ENCODE data around the gene TRPM1. TPM values are rescaled to one million over a fixed set of nuclear protein-coding genes. Genes with fewer than 3 reads are reported as not detected.

TRPM1 gene
- total and polyA plus RNA-seq, 9 of the 15 experiments (the other 6 are each of a cell fraction or from before 2014, with no cell fraction given), result 0.01 to 0.06 (median 0.03) TPM; not detected in 5

DNA sequence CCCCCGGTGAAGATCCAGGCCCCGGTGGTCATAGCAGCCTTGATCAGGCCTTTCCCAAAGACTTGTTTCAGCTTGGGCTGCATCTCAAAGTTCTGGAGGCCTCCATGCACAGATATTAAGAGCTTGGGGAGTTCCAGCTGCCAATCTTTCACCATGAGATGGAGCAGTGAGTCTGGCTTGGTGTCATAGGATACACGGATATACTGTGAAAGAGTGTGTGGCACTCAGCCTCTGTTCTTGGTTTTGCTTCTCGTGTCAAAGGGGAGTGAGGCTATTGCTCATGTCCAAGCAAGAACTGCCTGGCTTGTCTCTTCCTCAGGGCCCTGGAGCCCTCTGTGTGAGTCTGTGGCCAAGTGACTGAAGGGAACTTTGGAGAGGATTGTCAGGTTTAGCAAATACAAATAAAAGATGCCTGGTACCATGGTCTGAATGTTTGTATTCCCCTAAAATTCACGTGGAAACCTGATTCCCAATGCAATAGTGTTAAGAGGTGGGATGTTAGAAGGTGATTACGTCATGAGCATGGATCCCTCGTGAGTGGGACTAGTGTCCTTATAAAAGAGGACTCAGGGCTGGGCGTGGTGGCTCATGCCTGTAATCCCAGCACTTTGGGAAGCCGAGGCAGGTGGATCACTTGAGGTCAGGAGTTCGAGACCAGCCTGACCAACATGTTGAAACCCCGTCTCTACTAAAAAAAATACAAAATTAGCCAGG, 33.5 kb downstream of the TRPM1 start:
- CTCF ChIA-PET (ENCODE audit: low intra/inter-chr PET ratio), result interaction anchor here (0.6 kb wide), 1 partner anchor 131 kb away, joined by 4 read pairs; no protein-coding TSS in a partner anchor
- intact Hi-C loops (cut with micrococcal nuclease), result no loop called here
- Histone ChIP-seq H4K20me1 (replicated peaks; ENCODE audit: control insufficient read depth, insufficient read depth, low read length) (no peaks in the 10 kb centered on the region), H3K9me1 (ENCODE audit: control insufficient read depth, insufficient read depth, low read length) (no peaks in the 10 kb centered on the region), H3K79me2 (ENCODE audit: control insufficient read depth, insufficient read depth, low read length) (no peaks in the 10 kb centered on the region), H3K27me3 (ENCODE audit: control insufficient read depth in 2 of 2, insufficient read depth in 2 of 2, low read length in 2 of 2) (peaks cover 0 to 16% of the 10 kb centered on the region in 2 experiments; a peak in 4 of 5 replicates), H3K4me3 (no peak overlapping the region), H3K4me2 (ENCODE audit: insufficient read depth, low read length) (no peak overlapping the region), H2AFZ (ENCODE audit: low read depth, low read length) (no peak overlapping the region), H3K4me1 (replicated peaks in 1 of 2; ENCODE audit: control insufficient read depth in 2 of 2, insufficient read depth in 2 of 2, low read length in 2 of 2) (no peaks in the 10 kb centered on the region), H3K36me3 (ENCODE audit: control insufficient read depth, insufficient read depth, low read length) (no peaks in the 10 kb centered on the region), H3K27ac (ENCODE audit: extremely low read depth, low read depth, low read length) (no peak overlapping the region), H3K9ac (ENCODE audit: insufficient read depth in 1 of 2, low read depth in 2 of 2, low read length in 2 of 2) (no peak overlapping the region), H3K9me3 (replicated peaks; ENCODE audit: control insufficient read depth, insufficient read depth, low read depth, low read length) (no peaks in the 10 kb centered on the region)
- FAIRE-seq (no peak), ATAC-seq (no peak), DNase-seq (ENCODE audit: extremely low read depth in 1 of 4, low spot score in 3 of 4) (no peak)
- WGBS (ENCODE audit: insufficient coverage, low coverage, missing lambda C conversion rate), result 0% methylated on average over 11 of the region's 11 CpGs
- 0 out of 2 replicates have a peak, but pooled peaks have one; percentile 17 for TF ChIP-seq ATF7 (IDR thresholded peaks at IDR 0.05)
- TF ChIP-seq ZNF133 (CRISPR knock-in tag; IDR thresholded peaks at IDR 0.05), result no peak
- BruUV-seq (replicated peaks), result no TSS peak
- in situ Hi-C loops (cut with MboI), result no loop called here
- POLR2A ChIA-PET, result no interaction called here

DNA sequence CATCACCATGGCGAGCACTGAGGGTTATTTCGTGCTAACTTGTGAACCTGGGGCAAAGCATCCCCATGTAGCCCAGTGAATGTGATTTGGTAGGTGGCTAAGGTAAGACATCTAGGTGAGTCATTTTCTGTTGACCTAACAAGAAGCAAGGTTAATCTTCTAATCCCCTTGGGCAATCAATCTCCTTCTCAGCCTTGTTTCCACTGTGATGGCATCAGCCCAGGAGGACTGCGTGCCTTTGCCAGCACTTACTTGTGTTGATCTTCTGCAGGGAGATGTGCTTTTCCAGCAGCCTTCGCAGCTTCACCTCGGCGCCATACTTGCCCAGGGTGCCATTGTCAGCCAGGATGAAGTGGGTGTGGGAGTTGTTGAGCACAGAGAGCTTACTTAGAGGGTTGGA, 35.7 kb downstream of the TRPM1 start:
- no peak overlapping the region for H3K27ac ChIP-seq (ENCODE audit: extremely low read depth, low read depth, low read length)
- H4K20me1 ChIP-seq (replicated peaks; ENCODE audit: control insufficient read depth, insufficient read depth, low read length), result no peaks in the 10 kb centered on the region
- DNase-seq (ENCODE audit: extremely low read depth in 1 of 4, low spot score in 3 of 4) (no peak), ATAC-seq (no peak), FAIRE-seq (no peak)
- no TSS peak for BruUV-seq (replicated peaks)
- H3K9ac ChIP-seq (ENCODE audit: insufficient read depth in 1 of 2, low read depth in 2 of 2, low read length in 2 of 2), result no peak overlapping the region
- POLR2A ChIA-PET, result no interaction called here
- H2AFZ ChIP-seq (ENCODE audit: low read depth, low read length), result no peak overlapping the region
- H3K4me1 ChIP-seq (replicated peaks in 1 of 2; ENCODE audit: control insufficient read depth in 2 of 2, insufficient read depth in 2 of 2, low read length in 2 of 2), result no peaks in the 10 kb centered on the region
- H3K27me3 ChIP-seq (ENCODE audit: control insufficient read depth in 2 of 2, insufficient read depth in 2 of 2, low read length in 2 of 2), result peaks cover 5 to 26% of the 10 kb centered on the region in 2 experiments; a peak in 3 of 5 replicates
- H3K4me2 ChIP-seq (ENCODE audit: insufficient read depth, low read length), result no peak overlapping the region
- CTCF ChIA-PET (ENCODE audit: low intra/inter-chr PET ratio), result no interaction called here
- H3K9me1 ChIP-seq (ENCODE audit: control insufficient read depth, insufficient read depth, low read length), result no peaks in the 10 kb centered on the region
- H3K4me3 ChIP-seq, result no peak overlapping the region
- in situ Hi-C loops (cut with MboI) (no loop called here), intact Hi-C loops (cut with micrococcal nuclease) (no loop called here)
- H3K9me3 ChIP-seq (replicated peaks; ENCODE audit: control insufficient read depth, insufficient read depth, low read depth, low read length), result no peaks in the 10 kb centered on the region
- no peaks in the 10 kb centered on the region for H3K79me2 ChIP-seq (ENCODE audit: control insufficient read depth, insufficient read depth, low read length)
- WGBS (ENCODE audit: insufficient coverage, low coverage, missing lambda C conversion rate), result 2% methylated on average over 6 of the region's 6 CpGs
- H3K36me3 ChIP-seq (ENCODE audit: control insufficient read depth, insufficient read depth, low read length), result no peaks in the 10 kb centered on the region
- no peak for TF ChIP-seq RB1 (IDR thresholded peaks at IDR 0.05; ENCODE audit: low read depth)
- TF ChIP-seq TAF9B (IDR thresholded peaks at IDR 0.05; ENCODE audit: partially characterized antibody), result no peak
- TF ChIP-seq KAT8 (IDR thresholded peaks at IDR 0.05; ENCODE audit: low read depth), result no peak
- TF ChIP-seq ZNF76 (CRISPR knock-in tag; IDR thresholded peaks at IDR 0.05; ENCODE audit: borderline replicate concordance), result no peak
- TF ChIP-seq CBX8 (IDR thresholded peaks at IDR 0.05; ENCODE audit: borderline replicate concordance, extremely low read depth, low read depth, low read length, poor library complexity, severe bottlenecking), result no peak
- TF ChIP-seq NFIC (IDR thresholded peaks at IDR 0.05), result no peak
- TF ChIP-seq ZNF121 (CRISPR knock-in tag; conservative IDR thresholded peaks at IDR 0.05), result no peak
- TF ChIP-seq ZKSCAN1 (IDR thresholded peaks at IDR 0.05; ENCODE audit: low read depth, low read length), result no peak
- no peak for TF ChIP-seq SMAD4 (CRISPR knock-in tag; conservative IDR thresholded peaks at IDR 0.05)
- TF ChIP-seq, protein P1, sequence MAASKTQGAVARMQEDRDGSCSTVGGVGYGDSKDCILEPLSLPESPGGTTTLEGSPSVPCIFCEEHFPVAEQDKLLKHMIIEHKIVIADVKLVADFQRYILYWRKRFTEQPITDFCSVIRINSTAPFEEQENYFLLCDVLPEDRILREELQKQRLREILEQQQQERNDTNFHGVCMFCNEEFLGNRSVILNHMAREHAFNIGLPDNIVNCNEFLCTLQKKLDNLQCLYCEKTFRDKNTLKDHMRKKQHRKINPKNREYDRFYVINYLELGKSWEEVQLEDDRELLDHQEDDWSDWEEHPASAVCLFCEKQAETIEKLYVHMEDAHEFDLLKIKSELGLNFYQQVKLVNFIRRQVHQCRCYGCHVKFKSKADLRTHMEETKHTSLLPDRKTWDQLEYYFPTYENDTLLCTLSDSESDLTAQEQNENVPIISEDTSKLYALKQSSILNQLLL (CRISPR knock-in tag; IDR thresholded peaks at IDR 0.05; ENCODE audit: borderline replicate concordance), result no peak
- TF ChIP-seq, protein P2, sequence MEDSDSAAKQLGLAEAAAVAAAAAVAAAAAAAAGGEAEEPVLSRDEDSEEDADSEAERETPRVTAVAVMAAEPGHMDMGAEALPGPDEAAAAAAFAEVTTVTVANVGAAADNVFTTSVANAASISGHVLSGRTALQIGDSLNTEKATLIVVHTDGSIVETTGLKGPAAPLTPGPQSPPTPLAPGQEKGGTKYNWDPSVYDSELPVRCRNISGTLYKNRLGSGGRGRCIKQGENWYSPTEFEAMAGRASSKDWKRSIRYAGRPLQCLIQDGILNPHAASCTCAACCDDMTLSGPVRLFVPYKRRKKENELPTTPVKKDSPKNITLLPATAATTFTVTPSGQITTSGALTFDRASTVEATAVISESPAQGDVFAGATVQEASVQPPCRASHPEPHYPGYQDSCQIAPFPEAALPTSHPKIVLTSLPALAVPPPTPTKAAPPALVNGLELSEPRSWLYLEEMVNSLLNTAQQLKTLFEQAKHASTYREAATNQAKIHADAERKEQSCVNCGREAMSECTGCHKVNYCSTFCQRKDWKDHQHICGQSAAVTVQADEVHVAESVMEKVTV (CRISPR knock-in tag; IDR thresholded peaks at IDR 0.05), result no peak
